B cell (primary cell): ENCODE measurements around the gene MC1R. TPM values are rescaled to one million over a fixed set of nuclear protein-coding genes. Genes with fewer than 3 reads are reported as not detected.

ENCODE experiments used
- ATAC-seq: fragments of 200-7000 bp; cut with Tn5 transposase; one replicate; pipeline ENCODE4 v1.10.0; 2021; ENCODE audit warnings: low read depth, mild to moderate bottlenecking, moderate number of reproducible peaks, moderate library complexity
- CTCF ChIA-PET: fragments of 350-600 bp; sonication (Branson Sonifier 250); formaldehyde crosslinking; loops from one replicate; lab custom pipeline; 2021; ENCODE audit warnings: antibody characterized with exemption, inconsistent platforms; lab: Charles Lee
- POLR2A ChIA-PET: fragments of 350-600 bp; sonication (Branson Sonifier 250); formaldehyde crosslinking; loops from one replicate; lab custom pipeline; 2021; ENCODE audit warnings: antibody characterized with exemption; lab: Charles Lee
- DNase-seq: peaks from one replicate; pipeline ENCODE4 v3.0.0; 2013
- H2AFZ ChIP-seq: 2 replicates; pipeline ENCODE4 v1.6.1; 2012; ENCODE audit warnings: mild to moderate bottlenecking, low read depth, low read length; ENCODE audit not compliant: insufficient read depth, poor library complexity, severe bottlenecking
- H3K27ac ChIP-seq, 2 donors: 1 replicate in 1 of 2; 2 replicates in 1 of 2; pipeline ENCODE4 v1.5.1; 2012 to 2013; ENCODE audit warnings: low read length in 2 of 2, mild to moderate bottlenecking in 2 of 2, moderate library complexity in 1 of 2
- H3K27me3 ChIP-seq, 4 experiments: fragments of 200-600 bp in 1 of 4; sonication (generic) in 1 of 4; replicated peaks in 1 of 4; 1 replicate in 2 of 4; 2 replicates in 2 of 4; pipeline versions ENCODE4 v1.6.1 to v1.7.0; 2013 to 2016; ENCODE audit warnings: low read length in 3 of 4, mild to moderate bottlenecking in 2 of 4, mixed read lengths in 1 of 4, moderate library complexity in 1 of 4; ENCODE audit not compliant: insufficient read depth in 4 of 4, control insufficient read depth in 3 of 4; ENCODE audit errors: control extremely low read depth in 1 of 4
- H3K36me3 ChIP-seq, 2 experiments: replicated peaks in 1 of 2; 1 replicate in 1 of 2; 2 replicates in 1 of 2; pipeline versions ENCODE4 v1.6.1 to v1.7.1; 2013; ENCODE audit warnings: low read length in 1 of 2; ENCODE audit not compliant: insufficient read depth in 2 of 2, control insufficient read depth in 1 of 2; ENCODE audit errors: control extremely low read depth in 1 of 2, extremely low read depth in 1 of 2
- H3K4me1 ChIP-seq, 2 donors: fragments of 200-600 bp in 1 of 2; sonication (generic) in 1 of 2; 1 replicate in 1 of 2; 2 replicates in 1 of 2; pipeline versions ENCODE4 v1.5.1 to v1.6.1; 2013 to 2017; ENCODE audit warnings: low read length in 2 of 2; ENCODE audit not compliant: control insufficient read depth in 2 of 2, insufficient read depth in 2 of 2
- H3K4me2 ChIP-seq: replicated peaks from 2 replicates; pipeline ENCODE3; 2012; ENCODE audit warnings: mild to moderate bottlenecking, low read depth, low read length; ENCODE audit not compliant: poor library complexity, severe bottlenecking
- H3K4me3 ChIP-seq, 5 experiments: fragments of 200-600 bp in 1 of 5; sonication (generic) in 1 of 5; 1 replicate in 3 of 5; 2 replicates in 2 of 5; pipeline versions ENCODE4 v1.5.1 to v1.7.0; 2011 to 2016; ENCODE audit warnings: low read length in 4 of 5, mild to moderate bottlenecking in 4 of 5, low read depth in 2 of 5, control low read depth in 1 of 5, moderate library complexity in 1 of 5; ENCODE audit not compliant: insufficient read depth in 1 of 5; ENCODE audit errors: control extremely low read depth in 1 of 5, extremely low read depth in 1 of 5
- H3K79me2 ChIP-seq: fragments of 200-600 bp; sonication (generic); one replicate; pipeline ENCODE4 v1.6.0; 2016; ENCODE audit warnings: low read length; ENCODE audit not compliant: control insufficient read depth, insufficient read depth
- H3K9ac ChIP-seq: fragments of 200-600 bp; sonication (generic); 2 replicates; pipeline ENCODE4 v1.6.1; 2017; ENCODE audit warnings: mild to moderate bottlenecking, low read length, moderate library complexity
- H3K9me3 ChIP-seq, 3 donors: one replicate each; pipeline versions ENCODE4 v1.6.1 to v1.7.1; 2013; ENCODE audit warnings: low read length in 2 of 3; ENCODE audit not compliant: control insufficient read depth in 2 of 3, insufficient read depth in 1 of 3; ENCODE audit errors: control extremely low read depth in 1 of 3
- H4K20me1 ChIP-seq: 2 replicates; pipeline ENCODE4 v1.6.0; 2012; ENCODE audit warnings: mild to moderate bottlenecking, low read length; ENCODE audit not compliant: insufficient read depth, control insufficient read depth, poor library complexity, severe bottlenecking
- H3K27ac Mint-ChIP-seq: one replicate; pipeline ENCODE4 v1.8.0; 2021; ENCODE audit warnings: mixed read lengths
- H3K27me3 Mint-ChIP-seq: one replicate; pipeline ENCODE4 v1.8.0; 2021; ENCODE audit warnings: mixed read lengths
- H3K4me1 Mint-ChIP-seq: one replicate; pipeline ENCODE4 v1.8.0; 2021; ENCODE audit warnings: mixed read lengths
- H3K4me3 Mint-ChIP-seq: one replicate; pipeline ENCODE4 v1.8.0; 2021; ENCODE audit warnings: mixed read lengths
- H3K9me3 Mint-ChIP-seq: one replicate; pipeline ENCODE4 v1.8.0; 2022; ENCODE audit warnings: mixed read lengths; ENCODE audit not compliant: insufficient read depth
- CTCF ChIP-seq: fragments of 200-600 bp; IDR thresholded peaks from one replicate; pipeline ENCODE4 v1.8.0; 2022; ENCODE audit warnings: antibody characterized with exemption, mild to moderate bottlenecking
- EZH2 ChIP-seq: IDR thresholded peaks from 2 replicates; pipeline ENCODE4 v1.6.1; 2012; ENCODE audit warnings: borderline replicate concordance, low read depth, mild to moderate bottlenecking, moderate library complexity, low read length; ENCODE audit not compliant: insufficient read depth, poor library complexity, severe bottlenecking
- WGBS: methylation state at CpG from one replicate; pipeline ENCODE4 v1.1.5; 2013; ENCODE audit warnings: missing lambda C conversion rate; ENCODE audit not compliant: insufficient coverage; 5-methylcytosine and 5-hydroxymethylcytosine counted together
- intact Hi-C: fragments of 100-400 bp; cut with micrococcal nuclease; formaldehyde crosslinking; loops from one replicate; pipeline ENCODE4 v1.10.0; 2022
- polyA plus RNA-seq: library from polyadenylated mRNA; depleted of rRNA; stranded (reverse); fragments of >200 nt; gene quantifications from 2 replicates; pipeline ENCODE4 v1.2.3, GENCODE V29; 2012
- total RNA-seq, 2 donors: library from RNA; stranded (reverse); fragments of 120-200 nt in 1 of 2; gene quantifications; 1 replicate in 1 of 2; 2 replicates in 1 of 2; pipeline versions ENCODE4 v1.2.3 to v1.2.4, GENCODE V29; 2013 to 2022

MC1R gene
- total and polyA plus RNA-seq, 2 donors (not counting 1 experiment from before 2014, with no cell fraction given), result 13.2 to 15.2 TPM

GRCh38 chr16:89887243-89887642, 31.4 kb upstream of the MC1R start:
- H3K27me3 Mint-ChIP-seq, result no peaks in the 10 kb centered on the region
- no peaks in the 10 kb centered on the region for H3K4me1 Mint-ChIP-seq
- Histone ChIP-seq H3K36me3 (peaks cover 12 to 77% of the 10 kb centered on the region in 2 experiments), H3K27ac (no peak overlapping the region), H2AFZ (no peak overlapping the region), H3K79me2 (peaks cover 47% of the 10 kb centered on the region), H3K27me3 (no peaks in the 10 kb centered on the region), H3K4me1 (no peaks in the 10 kb centered on the region), H3K4me3 (no peak overlapping the region), H3K4me2 (no peak overlapping the region), H3K9me3 (no peaks in the 10 kb centered on the region), H4K20me1 (peaks cover 62% of the 10 kb centered on the region), H3K9ac (no peak overlapping the region)
- TF ChIP-seq CTCF (no peak), EZH2 (no peak)
- CTCF ChIA-PET, result interaction anchor here (0.6 kb wide), 1 partner anchor 22 kb away, joined by 5 read pairs; no protein-coding TSS in a partner anchor
- intact Hi-C loops, result no loop called here
- DNase-seq (no peak), ATAC-seq (no peak)
- POLR2A ChIA-PET, result interaction anchor here (0.6 kb wide), 1 partner anchor 11 kb away, joined by 5 read pairs; no protein-coding TSS in a partner anchor
- no peaks in the 10 kb centered on the region for H3K9me3 Mint-ChIP-seq
- 95% methylated on average over 10 of the region's 14 CpGs for WGBS
- no peak overlapping the region for H3K4me3 Mint-ChIP-seq
- H3K27ac Mint-ChIP-seq, result no peak overlapping the region

- Mint-ChIP-seq H3K27me3 (no peaks in the 10 kb centered on the region), H3K4me3 (no peak overlapping the region), H3K27ac (no peak overlapping the region), H3K4me1 (no peaks in the 10 kb centered on the region), H3K9me3 (no peaks in the 10 kb centered on the region)
- peaks cover 27% of the 10 kb centered on the region for H3K79me2 ChIP-seq
- H4K20me1 ChIP-seq, result peaks cover 57% of the 10 kb centered on the region
- H3K4me1 ChIP-seq, result no peaks in the 10 kb centered on the region
- no peak overlapping the region for H3K4me3 ChIP-seq
- H3K27me3 ChIP-seq, result no peaks in the 10 kb centered on the region
- peaks cover 8 to 76% of the 10 kb centered on the region in 2 experiments for H3K36me3 ChIP-seq
- ATAC-seq (no peak), DNase-seq (no peak)
- H3K27ac ChIP-seq, result no peak overlapping the region
- intact Hi-C loops, result no loop called here
- TF ChIP-seq CTCF (no peak), EZH2 (no peak)
- ChIA-PET POLR2A (no interaction called here), CTCF (no interaction called here)
- no peaks in the 10 kb centered on the region for H3K9me3 ChIP-seq
- WGBS, result 98% methylated on average over 5 of the region's 9 CpGs
- H2AFZ ChIP-seq, result no peak overlapping the region
- H3K4me2 ChIP-seq, result no peak overlapping the region
- H3K9ac ChIP-seq, result no peak overlapping the region
Measured at GRCh38 chr16:89890200-89890599, 28.5 kb upstream of the MC1R start.
